Measurements from ENCODE around the gene C1orf198.

Gene C1orf198

DNA sequence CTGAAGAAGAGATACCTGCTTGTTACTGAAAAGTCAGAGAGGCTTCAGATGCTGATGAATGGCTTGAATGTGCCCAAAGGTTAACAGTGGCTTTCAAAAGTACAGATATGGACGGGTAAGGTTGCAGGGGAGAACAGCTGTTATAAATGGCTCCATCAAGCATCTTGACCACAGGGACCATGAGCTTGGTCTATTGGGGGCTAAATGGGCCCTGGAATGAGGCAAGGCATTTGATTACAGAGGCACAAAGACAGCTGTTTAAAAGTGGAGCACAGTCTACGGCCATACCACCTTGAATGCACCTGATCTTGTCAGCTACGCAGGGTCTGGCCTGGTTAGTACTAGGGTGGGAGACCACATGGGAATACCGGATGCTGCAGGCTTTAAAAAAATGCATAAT lies 48.3 kb downstream of the C1orf198 start:
- TF ChIP-seq CTCF (conservative IDR thresholded peaks at IDR 0.05; ENCODE audit: low read length) (no peak), EZH2phosphoT487 (IDR thresholded peaks at IDR 0.05; ENCODE audit: borderline replicate concordance) (no peak)
- no peak overlapping the region for H3K4me2 ChIP-seq (ENCODE audit: low read depth, low read length, poor library complexity, severe bottlenecking)
- no peaks in the 10 kb centered on the region for H3K36me3 ChIP-seq (ENCODE audit: insufficient read depth, low read length)
- H4K20me1 ChIP-seq (ENCODE audit: insufficient read depth, low read length, poor library complexity, severe bottlenecking), result no peaks in the 10 kb centered on the region
- no peaks in the 10 kb centered on the region for H3K9me2 ChIP-seq (replicated peaks; ENCODE audit: low read depth, low read length)
- no peaks in the 10 kb centered on the region for H3K79me2 ChIP-seq (ENCODE audit: insufficient read depth, low read length)
- H3K9me3 ChIP-seq (ENCODE audit: insufficient read depth, low read depth, low read length), result no peaks in the 10 kb centered on the region
- H3K9ac ChIP-seq (ENCODE audit: low read depth, low read length, poor library complexity, severe bottlenecking), result no peak overlapping the region
- no peaks in the 10 kb centered on the region for H3F3A ChIP-seq (ENCODE audit: low read depth)
- H3K27me3 ChIP-seq (ENCODE audit: insufficient read depth, low read length, poor library complexity, severe bottlenecking), result no peaks in the 10 kb centered on the region
- H3K4me3 ChIP-seq (ENCODE audit: low read length, poor library complexity, severe bottlenecking), result no peak overlapping the region
- H3K4me1 ChIP-seq (ENCODE audit: insufficient read depth, low read length, poor library complexity, severe bottlenecking), result no peaks in the 10 kb centered on the region
- no peak overlapping the region for H2AFZ ChIP-seq (ENCODE audit: low read length)

- Histone ChIP-seq H3K4me3 (ENCODE audit: low read length, poor library complexity, severe bottlenecking) (no peak overlapping the region), H3K36me3 (ENCODE audit: insufficient read depth, low read length) (no peaks in the 10 kb centered on the region), H3K4me2 (ENCODE audit: low read depth, low read length, poor library complexity, severe bottlenecking) (no peak overlapping the region), H3K4me1 (ENCODE audit: insufficient read depth, low read length, poor library complexity, severe bottlenecking) (no peaks in the 10 kb centered on the region), H2AFZ (ENCODE audit: low read length) (no peak overlapping the region), H3K27me3 (ENCODE audit: insufficient read depth, low read length, poor library complexity, severe bottlenecking) (no peaks in the 10 kb centered on the region), H3K9me3 (ENCODE audit: insufficient read depth, low read depth, low read length) (no peaks in the 10 kb centered on the region), H4K20me1 (ENCODE audit: insufficient read depth, low read length, poor library complexity, severe bottlenecking) (no peaks in the 10 kb centered on the region), H3K79me2 (ENCODE audit: insufficient read depth, low read length) (no peaks in the 10 kb centered on the region), H3K9ac (ENCODE audit: low read depth, low read length, poor library complexity, severe bottlenecking) (no peak overlapping the region), H3F3A (ENCODE audit: low read depth) (no peaks in the 10 kb centered on the region), H3K9me2 (replicated peaks; ENCODE audit: low read depth, low read length) (no peaks in the 10 kb centered on the region)
- TF ChIP-seq CTCF (conservative IDR thresholded peaks at IDR 0.05; ENCODE audit: low read length) (no peak), EZH2phosphoT487 (IDR thresholded peaks at IDR 0.05; ENCODE audit: borderline replicate concordance) (no peak)
These were observed 49.4 kb downstream of the C1orf198 start for GRCh38 chr1:230818901-230819300.

DNA sequence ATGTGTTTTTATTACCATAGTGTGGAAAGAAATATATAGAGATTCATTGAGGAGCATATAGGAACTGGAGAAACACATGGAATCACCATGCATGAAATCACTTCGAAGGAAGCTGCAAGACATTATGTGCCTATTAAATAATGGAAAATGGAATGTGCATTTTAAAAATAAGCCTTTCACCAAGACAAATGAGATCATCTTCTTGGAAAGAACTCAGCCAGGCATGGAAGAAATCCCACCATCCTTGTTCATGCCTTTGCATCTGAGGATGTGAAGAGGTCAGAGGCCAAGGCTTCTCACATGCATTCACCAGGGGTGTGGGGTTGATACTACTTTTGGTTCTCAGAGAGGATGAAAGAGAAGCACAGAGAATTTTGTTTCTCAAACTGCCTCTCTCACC lies 50.0 kb downstream of the C1orf198 start:
- Histone ChIP-seq H3K9me3 (ENCODE audit: insufficient read depth, low read depth, low read length) (no peaks in the 10 kb centered on the region), H3K4me2 (ENCODE audit: low read depth, low read length, poor library complexity, severe bottlenecking) (no peak overlapping the region), H3K79me2 (ENCODE audit: insufficient read depth, low read length) (no peaks in the 10 kb centered on the region), H3K4me1 (ENCODE audit: insufficient read depth, low read length, poor library complexity, severe bottlenecking) (no peaks in the 10 kb centered on the region), H3F3A (ENCODE audit: low read depth) (no peaks in the 10 kb centered on the region), H4K20me1 (ENCODE audit: insufficient read depth, low read length, poor library complexity, severe bottlenecking) (no peaks in the 10 kb centered on the region), H3K9me2 (replicated peaks; ENCODE audit: low read depth, low read length) (no peaks in the 10 kb centered on the region), H3K4me3 (ENCODE audit: low read length, poor library complexity, severe bottlenecking) (no peak overlapping the region), H3K36me3 (ENCODE audit: insufficient read depth, low read length) (no peaks in the 10 kb centered on the region), H2AFZ (ENCODE audit: low read length) (no peak overlapping the region), H3K27me3 (ENCODE audit: insufficient read depth, low read length, poor library complexity, severe bottlenecking) (no peaks in the 10 kb centered on the region), H3K9ac (ENCODE audit: low read depth, low read length, poor library complexity, severe bottlenecking) (no peak overlapping the region)
- TF ChIP-seq EZH2phosphoT487 (IDR thresholded peaks at IDR 0.05; ENCODE audit: borderline replicate concordance), result no peak
- TF ChIP-seq CTCF (conservative IDR thresholded peaks at IDR 0.05; ENCODE audit: low read length), result no peak

Measured in Loucy (cell line).